ENCODE results near the gene RBMS3.

RBMS3 gene

GRCh38 chr3:29280404-29281093 lies at the start of gene RBMS3:
RBMS3 (plus strand) TSS chr3:29281071.
- peak; percentile 98 for DNase-seq

GRCh38 chr3:29233126-29233525 lies 47.7 kb upstream of the RBMS3 start:
- DNase-seq, result peak; percentile 80

GRCh38 chr3:29236146-29236840 lies 44.6 kb upstream of the RBMS3 start:
- no peak for DNase-seq

DNA sequence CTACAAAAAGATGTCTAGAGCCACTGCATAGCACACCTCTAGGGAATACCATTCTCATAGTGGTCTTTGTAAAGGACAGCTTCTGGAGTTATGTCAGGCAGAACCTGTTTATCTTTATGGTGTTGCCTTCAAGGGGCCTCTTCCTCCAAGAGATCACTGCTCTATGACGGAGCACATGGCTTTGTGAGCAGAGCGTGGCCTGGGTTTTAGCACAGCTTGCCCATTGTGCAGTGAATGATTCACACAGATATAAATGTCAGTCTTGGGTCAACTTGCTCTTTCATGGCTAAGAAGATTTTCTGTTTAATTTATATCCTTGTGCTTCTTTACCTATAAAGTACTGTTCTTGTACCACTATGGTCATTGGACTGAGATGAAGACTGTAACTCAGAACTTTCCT lies 41.5 kb upstream of the RBMS3 start:
- DNase-seq, result no peak

GRCh38 chr3:29240248-29240647 lies 40.6 kb upstream of the RBMS3 start:
- DNase-seq, result peak; percentile 65

- no peak for DNase-seq
Measured at GRCh38 chr3:29240887-29241286, 40.0 kb upstream of the RBMS3 start.

DNA sequence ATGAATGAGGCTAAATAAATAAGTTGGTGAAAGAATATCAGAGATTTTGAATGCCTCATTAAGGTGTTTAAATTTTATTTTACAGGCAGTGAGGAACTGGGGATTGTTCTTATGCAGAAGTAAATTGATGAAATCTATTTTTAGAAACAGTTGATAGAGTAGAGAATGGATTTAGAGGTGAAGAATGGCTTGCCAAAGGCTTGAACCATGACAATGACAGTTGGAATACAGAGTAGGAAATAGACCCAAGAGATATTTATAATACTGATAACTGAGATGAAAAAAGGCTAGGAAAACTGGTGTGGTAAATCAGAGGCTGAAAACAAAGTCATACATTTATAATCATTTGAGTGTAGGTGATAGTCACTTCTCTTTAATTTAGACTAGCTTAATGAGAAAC lies 39.0 kb upstream of the RBMS3 start:
- no peak for DNase-seq

DNA sequence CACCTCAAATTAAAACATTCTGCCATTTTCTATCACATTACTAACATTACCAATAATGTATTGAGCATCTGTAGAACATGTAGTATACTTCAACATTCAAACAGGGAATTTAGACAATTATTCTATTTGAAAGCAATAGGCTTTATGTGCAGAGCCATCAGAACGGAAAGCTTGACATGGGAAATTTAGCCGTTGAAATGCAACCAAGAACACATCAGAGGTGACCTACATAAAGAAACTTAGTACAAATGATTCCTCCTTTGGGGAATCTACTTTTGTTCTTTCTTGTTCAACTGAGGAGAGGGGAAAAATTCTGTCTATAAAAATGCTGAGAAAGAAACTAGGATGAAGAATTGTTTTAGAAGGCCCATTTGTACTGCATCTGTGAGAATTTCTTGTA lies 38.6 kb upstream of the RBMS3 start:
- DNase-seq, result no peak

GRCh38 chr3:29245441-29245840 lies 35.4 kb upstream of the RBMS3 start:
- peak; percentile 29 for DNase-seq

- DNase-seq, result no peak
Measured at GRCh38 chr3:29247088-29247745, 33.7 kb upstream of the RBMS3 start.

DNA sequence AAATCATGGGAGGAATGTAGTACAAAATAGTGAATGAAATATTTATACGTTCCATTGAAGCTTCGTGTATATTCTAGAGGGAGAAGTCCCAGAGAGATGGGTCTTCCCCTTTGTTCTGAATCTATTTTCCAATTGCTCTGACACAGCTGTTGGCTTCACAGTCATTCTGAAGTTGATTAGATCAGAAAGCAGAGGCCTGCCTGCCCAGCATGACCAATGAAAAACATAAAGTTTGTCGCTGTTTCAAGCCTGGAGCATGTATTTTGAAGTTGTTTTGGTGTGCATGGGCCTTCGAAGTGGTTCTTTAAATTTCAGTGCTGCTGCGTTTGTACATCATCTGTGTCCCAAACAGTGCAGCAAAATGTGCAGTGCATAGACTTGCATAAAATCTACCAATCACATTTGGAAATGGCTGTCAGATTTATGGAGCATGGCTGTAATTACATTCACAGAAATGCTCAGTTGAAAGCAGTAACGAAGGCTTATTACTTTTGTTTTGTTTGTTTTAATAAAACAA lies 31.0 kb upstream of the RBMS3 start:
- DNase-seq, result no peak

GRCh38 chr3:29255854-29256696 lies 24.8 kb upstream of the RBMS3 start:
- peak; percentile 58 for DNase-seq

DNA sequence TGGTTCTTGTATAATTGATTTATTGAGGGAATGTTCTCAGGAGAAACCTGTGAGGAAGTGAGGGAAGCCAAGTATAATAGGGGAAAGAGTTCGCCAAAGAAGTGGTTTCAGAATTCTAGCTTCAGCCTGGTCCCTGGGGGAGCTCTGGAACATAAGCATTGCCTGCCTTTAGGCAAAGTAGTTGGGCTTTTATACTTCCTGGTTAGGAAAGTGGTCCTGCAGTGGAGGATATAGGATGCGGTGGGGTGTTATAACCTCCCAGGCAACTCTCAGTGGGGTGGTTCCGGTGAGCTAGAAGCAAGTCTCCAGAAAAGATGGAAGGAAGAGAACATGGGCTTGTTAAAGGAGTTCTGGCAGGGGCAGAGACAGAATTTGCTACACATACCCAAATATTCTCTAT lies 22.7 kb upstream of the RBMS3 start:
- DNase-seq, result no peak

GRCh38 chr3:29261119-29261518 lies 19.8 kb upstream of the RBMS3 start:
- no peak for DNase-seq

GRCh38 chr3:29263476-29263875 lies 17.4 kb upstream of the RBMS3 start:
- DNase-seq, result no peak

- DNase-seq, result no peak
Measured at GRCh38 chr3:29265509-29266072, 15.3 kb upstream of the RBMS3 start.

DNA sequence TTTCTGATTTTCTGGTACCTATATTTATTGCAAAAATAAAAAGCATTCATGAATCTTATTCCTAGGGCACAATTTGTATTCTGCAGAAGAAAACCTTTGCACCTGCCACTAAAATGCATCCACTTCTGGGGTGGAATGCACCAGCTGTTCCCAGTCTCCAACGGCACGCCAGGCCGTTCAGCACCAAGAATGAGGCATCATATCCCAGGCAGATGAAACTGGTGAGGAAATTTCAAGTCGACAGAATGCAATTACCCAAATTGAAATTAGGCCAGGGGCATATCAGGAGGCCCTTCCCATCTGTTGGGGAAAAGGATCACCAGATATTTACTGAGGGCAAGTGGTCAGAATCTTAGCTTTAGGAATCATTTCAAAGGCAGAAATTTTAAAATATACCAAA lies 13.6 kb upstream of the RBMS3 start:
- no peak for DNase-seq

GRCh38 chr3:29268651-29269050 lies 12.2 kb upstream of the RBMS3 start:
- no peak for DNase-seq

- DNase-seq, result no peak
Measured at GRCh38 chr3:29270752-29271151, 10.1 kb upstream of the RBMS3 start.

DNA sequence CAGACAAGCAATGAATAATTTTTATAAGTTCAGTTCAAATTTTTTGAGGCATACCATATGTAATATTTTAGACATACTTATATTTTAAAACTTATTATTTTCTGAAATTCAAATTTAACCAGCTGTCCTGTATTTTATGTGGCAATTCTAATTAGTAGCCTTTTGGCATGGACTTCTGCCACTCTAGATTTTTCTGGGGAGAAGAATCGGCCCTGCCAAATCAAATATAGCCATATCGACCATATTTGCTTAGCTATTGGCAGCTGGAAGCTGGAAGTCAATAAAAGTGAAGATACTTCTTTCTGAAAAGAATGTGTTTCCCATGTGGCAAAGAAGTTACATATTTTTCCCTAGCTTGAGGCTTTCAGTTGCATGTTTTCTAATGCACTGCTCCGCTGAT lies 9.4 kb upstream of the RBMS3 start:
- no peak for DNase-seq

GRCh38 chr3:29274667-29275066 lies 6.2 kb upstream of the RBMS3 start:
- no peak for DNase-seq

- peak; percentile 77 for DNase-seq
Measured at GRCh38 chr3:29275309-29275708, 5.6 kb upstream of the RBMS3 start.

DNA sequence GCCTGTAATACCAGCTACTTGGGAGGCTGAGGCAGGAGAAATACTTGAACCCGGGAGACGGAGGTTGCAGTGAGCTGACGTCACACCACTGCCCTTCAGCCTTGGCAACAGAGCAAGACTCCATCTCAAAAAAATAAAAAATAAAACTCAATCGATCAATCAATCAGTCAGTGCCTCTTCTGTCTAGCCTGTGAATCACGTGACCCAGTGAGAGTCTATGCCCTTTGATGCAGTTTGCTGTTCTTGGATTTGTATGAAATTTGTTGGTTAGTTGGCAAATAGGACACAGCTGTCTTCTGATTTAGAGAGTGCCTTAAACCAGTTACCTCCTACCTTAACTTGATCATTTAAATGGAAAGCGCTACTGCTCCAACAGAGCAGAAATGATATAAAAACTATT lies 3.6 kb upstream of the RBMS3 start:
- no peak for DNase-seq
